ENCODE results near the gene SACS.

DNA sequence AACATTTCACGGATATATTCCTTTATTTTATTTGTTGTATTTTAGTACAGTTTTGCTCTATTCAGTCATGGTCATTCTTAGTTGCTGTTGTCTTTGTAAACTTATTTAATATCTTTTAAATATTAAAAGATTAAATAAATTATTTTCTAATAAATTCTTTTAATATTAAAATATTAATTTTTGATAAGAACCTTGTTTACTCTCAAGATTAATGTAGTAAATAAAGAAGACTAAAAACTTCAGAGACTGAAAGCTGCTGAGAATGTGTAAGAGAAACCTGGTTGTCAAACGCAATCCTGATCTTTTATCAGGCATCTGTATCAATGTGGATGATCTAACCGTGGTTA is 34.4 kb upstream of the SACS start:
- no peak for TF ChIP-seq EZH2 (IDR thresholded peaks at IDR 0.05)
- TF ChIP-seq SP1 (IDR thresholded peaks at IDR 0.05; ENCODE audit: low read depth) = no peak
- TF ChIP-seq, protein P1, sequence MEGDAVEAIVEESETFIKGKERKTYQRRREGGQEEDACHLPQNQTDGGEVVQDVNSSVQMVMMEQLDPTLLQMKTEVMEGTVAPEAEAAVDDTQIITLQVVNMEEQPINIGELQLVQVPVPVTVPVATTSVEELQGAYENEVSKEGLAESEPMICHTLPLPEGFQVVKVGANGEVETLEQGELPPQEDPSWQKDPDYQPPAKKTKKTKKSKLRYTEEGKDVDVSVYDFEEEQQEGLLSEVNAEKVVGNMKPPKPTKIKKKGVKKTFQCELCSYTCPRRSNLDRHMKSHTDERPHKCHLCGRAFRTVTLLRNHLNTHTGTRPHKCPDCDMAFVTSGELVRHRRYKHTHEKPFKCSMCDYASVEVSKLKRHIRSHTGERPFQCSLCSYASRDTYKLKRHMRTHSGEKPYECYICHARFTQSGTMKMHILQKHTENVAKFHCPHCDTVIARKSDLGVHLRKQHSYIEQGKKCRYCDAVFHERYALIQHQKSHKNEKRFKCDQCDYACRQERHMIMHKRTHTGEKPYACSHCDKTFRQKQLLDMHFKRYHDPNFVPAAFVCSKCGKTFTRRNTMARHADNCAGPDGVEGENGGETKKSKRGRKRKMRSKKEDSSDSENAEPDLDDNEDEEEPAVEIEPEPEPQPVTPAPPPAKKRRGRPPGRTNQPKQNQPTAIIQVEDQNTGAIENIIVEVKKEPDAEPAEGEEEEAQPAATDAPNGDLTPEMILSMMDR (IDR thresholded peaks at IDR 0.05 in 2 of 3, conservative IDR thresholded peaks at IDR 0.05 in 1 of 3; ENCODE audit: borderline replicate concordance in 1 of 3, insufficient read depth in 1 of 3, low read depth in 2 of 3, low read length in 2 of 3) = no peak
- TF ChIP-seq TCF7L2 (IDR thresholded peaks at IDR 0.05; ENCODE audit: borderline replicate concordance, extremely low read depth, insufficient read depth, insufficient read length) = no peak
- TF ChIP-seq SIN3A (IDR thresholded peaks at IDR 0.05; ENCODE audit: low read depth) = no peak
- no peak for TF ChIP-seq JUND (IDR thresholded peaks at IDR 0.05)
- TF ChIP-seq FOSL1 (IDR thresholded peaks at IDR 0.05; ENCODE audit: low read depth) = no peak
- TF ChIP-seq, protein P2, sequence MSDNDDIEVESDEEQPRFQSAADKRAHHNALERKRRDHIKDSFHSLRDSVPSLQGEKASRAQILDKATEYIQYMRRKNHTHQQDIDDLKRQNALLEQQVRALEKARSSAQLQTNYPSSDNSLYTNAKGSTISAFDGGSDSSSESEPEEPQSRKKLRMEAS (IDR thresholded peaks at IDR 0.05) = no peak
- no peak for TF ChIP-seq YY1 (IDR thresholded peaks at IDR 0.05; ENCODE audit: extremely low read depth, insufficient replicate concordance, low read depth, low read length)
- TF ChIP-seq EZH2phosphoT487 (IDR thresholded peaks at IDR 0.05; ENCODE audit: borderline replicate concordance) = no peak
- TF ChIP-seq, protein P3, sequence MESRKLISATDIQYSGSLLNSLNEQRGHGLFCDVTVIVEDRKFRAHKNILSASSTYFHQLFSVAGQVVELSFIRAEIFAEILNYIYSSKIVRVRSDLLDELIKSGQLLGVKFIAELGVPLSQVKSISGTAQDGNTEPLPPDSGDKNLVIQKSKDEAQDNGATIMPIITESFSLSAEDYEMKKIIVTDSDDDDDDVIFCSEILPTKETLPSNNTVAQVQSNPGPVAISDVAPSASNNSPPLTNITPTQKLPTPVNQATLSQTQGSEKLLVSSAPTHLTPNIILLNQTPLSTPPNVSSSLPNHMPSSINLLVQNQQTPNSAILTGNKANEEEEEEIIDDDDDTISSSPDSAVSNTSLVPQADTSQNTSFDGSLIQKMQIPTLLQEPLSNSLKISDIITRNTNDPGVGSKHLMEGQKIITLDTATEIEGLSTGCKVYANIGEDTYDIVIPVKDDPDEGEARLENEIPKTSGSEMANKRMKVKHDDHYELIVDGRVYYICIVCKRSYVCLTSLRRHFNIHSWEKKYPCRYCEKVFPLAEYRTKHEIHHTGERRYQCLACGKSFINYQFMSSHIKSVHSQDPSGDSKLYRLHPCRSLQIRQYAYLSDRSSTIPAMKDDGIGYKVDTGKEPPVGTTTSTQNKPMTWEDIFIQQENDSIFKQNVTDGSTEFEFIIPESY (IDR thresholded peaks at IDR 0.05; ENCODE audit: extremely low read depth, insufficient replicate concordance, low read length) = no peak
